ENCODE results near the gene OR8A1.
A peak's percentile ranks its signal among the peaks of the same experiment; 100 is the strongest.

OR8A1 gene

GRCh38 chr11:124569697-124570096, at the start of gene OR8A1:
OR8A1 (plus strand) TSS chr11:124569997; CDS start chr11:124570120, 123 bp downstream.
- no peak for DNase-seq

- DNase-seq, result no peak
Observed at GRCh38 chr11:124520550-124520854, 49.3 kb upstream of the OR8A1 start.

GRCh38 chr11:124533626-124534025, 36.2 kb upstream of the OR8A1 start:
- DNase-seq, result no peak

- DNase-seq, result no peak
Observed at GRCh38 chr11:124534051-124534450, 35.7 kb upstream of the OR8A1 start.

- no peak for DNase-seq
Observed at GRCh38 chr11:124535552-124536232, 34.1 kb upstream of the OR8A1 start.

- no peak for DNase-seq
Observed at GRCh38 chr11:124536520-124536919, 33.3 kb upstream of the OR8A1 start.

- DNase-seq, result no peak
Observed at GRCh38 chr11:124538019-124538418, 31.8 kb upstream of the OR8A1 start.

GRCh38 chr11:124541204-124541603, 28.6 kb upstream of the OR8A1 start:
- DNase-seq, result no peak

- DNase-seq, result no peak
Observed at GRCh38 chr11:124543145-124543544, 26.7 kb upstream of the OR8A1 start.

- no peak for DNase-seq
Observed at GRCh38 chr11:124543554-124543953, 26.2 kb upstream of the OR8A1 start, which contains the start of gene OR8B12. OR8B12 (minus strand) TSS chr11:124543654; CDS start chr11:124543654, 0 bp downstream.

GRCh38 chr11:124551189-124551588, 18.6 kb upstream of the OR8A1 start:
- no peak for DNase-seq

GRCh38 chr11:124551987-124552386, 17.8 kb upstream of the OR8A1 start:
- no peak for DNase-seq

GRCh38 chr11:124556828-124557227, 13.0 kb upstream of the OR8A1 start:
- no peak for DNase-seq

- no peak for DNase-seq
Observed at GRCh38 chr11:124570160-124570559, 363 bp downstream of the OR8A1 start.

- DNase-seq, result no peak
Observed at GRCh38 chr11:124577716-124578427, 8.1 kb downstream of the OR8A1 start.

GRCh38 chr11:124578761-124579160, 9.0 kb downstream of the OR8A1 start:
- DNase-seq, result no peak

- DNase-seq, result no peak
Observed at GRCh38 chr11:124581817-124582216, 12.0 kb downstream of the OR8A1 start.

- DNase-seq, result no peak
Observed at GRCh38 chr11:124582565-124582964, 12.8 kb downstream of the OR8A1 start.

- no peak for DNase-seq
Observed at GRCh38 chr11:124583781-124584180, 14.0 kb downstream of the OR8A1 start.

- DNase-seq, result no peak
Observed at GRCh38 chr11:124584681-124585372, 15.0 kb downstream of the OR8A1 start.

- DNase-seq, result peak in 2 of 4 experiments; percentile 2 to 14
Observed at GRCh38 chr11:124586238-124586860, 16.6 kb downstream of the OR8A1 start.

GRCh38 chr11:124591430-124591829, 21.6 kb downstream of the OR8A1 start:
- DNase-seq, result no peak

- DNase-seq, result no peak
Observed at GRCh38 chr11:124592627-124593026, 22.8 kb downstream of the OR8A1 start.

GRCh38 chr11:124595302-124595701, 25.5 kb downstream of the OR8A1 start:
- DNase-seq, result no peak

All from activated CD4-positive, CD25-positive, alpha-beta regulatory T cell (primary cell).